ENCODE measurements around the gene ACP1. TPM values are rescaled to one million over a fixed set of nuclear protein-coding genes. Genes with fewer than 3 reads are reported as not detected.

The ACP1 gene
- total and polyA plus RNA-seq, 10 of the 15 experiments (the other 5 are each of a cell fraction or from before 2014, with no cell fraction given) = 120 to 468 (median 175) TPM

DNA sequence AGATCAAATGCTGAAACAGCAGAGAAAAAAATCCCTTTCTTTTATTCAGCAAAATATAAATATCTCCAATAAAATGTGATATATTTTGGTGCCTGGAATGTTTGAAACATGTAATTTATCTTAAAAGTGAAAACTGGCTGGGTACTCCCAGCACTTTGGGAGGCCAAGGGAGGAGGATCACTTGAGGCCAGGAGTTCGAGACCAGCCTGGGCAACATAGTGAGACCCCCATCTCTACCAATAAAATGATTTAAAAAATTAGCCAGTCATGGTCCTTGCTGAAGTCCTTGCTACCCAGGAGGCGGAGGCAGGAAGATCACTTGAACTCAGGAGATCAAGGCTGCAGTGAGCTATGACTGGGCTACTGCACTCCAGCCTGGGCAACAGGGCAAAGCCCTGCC, 9.6 kb upstream of the ACP1 start:
- FAIRE-seq (no peak), ATAC-seq (no peak), DNase-seq (ENCODE audit: low read depth, low spot score) (no peak)
- Histone ChIP-seq H3K9me3 (replicated peaks; ENCODE audit: control insufficient read depth, insufficient read depth, low read length) (peaks cover 6% of the 10 kb centered on the region; the same call in 1 of the 3 replicates), H3K4me2 (ENCODE audit: control insufficient read depth, insufficient read depth) (no peak overlapping the region), H3K79me2 (ENCODE audit: control insufficient read depth, insufficient read depth, low read length) (no peaks in the 10 kb centered on the region), H3K27me3 (replicated peaks in 1 of 2; ENCODE audit: control insufficient read depth in 2 of 2, insufficient read depth in 2 of 2, low read length in 1 of 2) (no peaks in the 10 kb centered on the region), H3K4me1 (ENCODE audit: control insufficient read depth, insufficient read depth, low read length) (no peaks in the 10 kb centered on the region), H3K4me3 (no peak overlapping the region), H3K36me3 (ENCODE audit: control insufficient read depth in 2 of 2, insufficient read depth in 2 of 2, low read length in 1 of 2) (no peaks in the 10 kb centered on the region), H3K27ac (ENCODE audit: control insufficient read depth, insufficient read depth) (no peak overlapping the region), H2AFZ (ENCODE audit: control insufficient read depth, low read depth, low read length) (no peak overlapping the region), H3K9ac (ENCODE audit: control insufficient read depth, insufficient read depth, low read length) (no peak overlapping the region), H4K20me1 (ENCODE audit: control insufficient read depth, insufficient read depth) (no peaks in the 10 kb centered on the region)
- ChIA-PET CTCF (interaction anchor here (1.0 to 1.3 kb wide), 3 partner anchors 8 to 28 kb away, joined by 3 to 9 read pairs (median 5); no protein-coding TSS in a partner anchor), POLR2A (no interaction called here), RAD21 (ENCODE audit: unreplicated experiment) (interaction anchor here (0.9 kb wide), 1 partner anchor 35 kb away, joined by 3 read pairs; no protein-coding TSS in a partner anchor), SMC1A (ENCODE audit: uncharacterized antibody, unreplicated experiment) (no interaction called here)
- TF ChIP-seq, protein P1, sequence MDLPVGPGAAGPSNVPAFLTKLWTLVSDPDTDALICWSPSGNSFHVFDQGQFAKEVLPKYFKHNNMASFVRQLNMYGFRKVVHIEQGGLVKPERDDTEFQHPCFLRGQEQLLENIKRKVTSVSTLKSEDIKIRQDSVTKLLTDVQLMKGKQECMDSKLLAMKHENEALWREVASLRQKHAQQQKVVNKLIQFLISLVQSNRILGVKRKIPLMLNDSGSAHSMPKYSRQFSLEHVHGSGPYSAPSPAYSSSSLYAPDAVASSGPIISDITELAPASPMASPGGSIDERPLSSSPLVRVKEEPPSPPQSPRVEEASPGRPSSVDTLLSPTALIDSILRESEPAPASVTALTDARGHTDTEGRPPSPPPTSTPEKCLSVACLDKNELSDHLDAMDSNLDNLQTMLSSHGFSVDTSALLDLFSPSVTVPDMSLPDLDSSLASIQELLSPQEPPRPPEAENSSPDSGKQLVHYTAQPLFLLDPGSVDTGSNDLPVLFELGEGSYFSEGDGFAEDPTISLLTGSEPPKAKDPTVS (IDR thresholded peaks at IDR 0.05; ENCODE audit: low read depth, low read length) = no peak
- no peak for TF ChIP-seq NRF1 (conservative IDR thresholded peaks at IDR 0.05; ENCODE audit: low read depth, low read length)
- TF ChIP-seq SUPT20H (IDR thresholded peaks at IDR 0.05; ENCODE audit: borderline replicate concordance, control insufficient read depth, low read depth, low read length) = no peak
- no peak for TF ChIP-seq CHD4 (IDR thresholded peaks at IDR 0.05)
- TF ChIP-seq SREBF2 (IDR thresholded peaks at IDR 0.05; ENCODE audit: low read length) = no peak
- no peak for TF ChIP-seq TCF7 (IDR thresholded peaks at IDR 0.05; ENCODE audit: borderline replicate concordance)
- TF ChIP-seq, protein P2, sequence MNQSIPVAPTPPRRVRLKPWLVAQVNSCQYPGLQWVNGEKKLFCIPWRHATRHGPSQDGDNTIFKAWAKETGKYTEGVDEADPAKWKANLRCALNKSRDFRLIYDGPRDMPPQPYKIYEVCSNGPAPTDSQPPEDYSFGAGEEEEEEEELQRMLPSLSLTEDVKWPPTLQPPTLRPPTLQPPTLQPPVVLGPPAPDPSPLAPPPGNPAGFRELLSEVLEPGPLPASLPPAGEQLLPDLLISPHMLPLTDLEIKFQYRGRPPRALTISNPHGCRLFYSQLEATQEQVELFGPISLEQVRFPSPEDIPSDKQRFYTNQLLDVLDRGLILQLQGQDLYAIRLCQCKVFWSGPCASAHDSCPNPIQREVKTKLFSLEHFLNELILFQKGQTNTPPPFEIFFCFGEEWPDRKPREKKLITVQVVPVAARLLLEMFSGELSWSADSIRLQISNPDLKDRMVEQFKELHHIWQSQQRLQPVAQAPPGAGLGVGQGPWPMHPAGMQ (IDR thresholded peaks at IDR 0.05; ENCODE audit: borderline replicate concordance) = no peak
- TF ChIP-seq, protein P3, sequence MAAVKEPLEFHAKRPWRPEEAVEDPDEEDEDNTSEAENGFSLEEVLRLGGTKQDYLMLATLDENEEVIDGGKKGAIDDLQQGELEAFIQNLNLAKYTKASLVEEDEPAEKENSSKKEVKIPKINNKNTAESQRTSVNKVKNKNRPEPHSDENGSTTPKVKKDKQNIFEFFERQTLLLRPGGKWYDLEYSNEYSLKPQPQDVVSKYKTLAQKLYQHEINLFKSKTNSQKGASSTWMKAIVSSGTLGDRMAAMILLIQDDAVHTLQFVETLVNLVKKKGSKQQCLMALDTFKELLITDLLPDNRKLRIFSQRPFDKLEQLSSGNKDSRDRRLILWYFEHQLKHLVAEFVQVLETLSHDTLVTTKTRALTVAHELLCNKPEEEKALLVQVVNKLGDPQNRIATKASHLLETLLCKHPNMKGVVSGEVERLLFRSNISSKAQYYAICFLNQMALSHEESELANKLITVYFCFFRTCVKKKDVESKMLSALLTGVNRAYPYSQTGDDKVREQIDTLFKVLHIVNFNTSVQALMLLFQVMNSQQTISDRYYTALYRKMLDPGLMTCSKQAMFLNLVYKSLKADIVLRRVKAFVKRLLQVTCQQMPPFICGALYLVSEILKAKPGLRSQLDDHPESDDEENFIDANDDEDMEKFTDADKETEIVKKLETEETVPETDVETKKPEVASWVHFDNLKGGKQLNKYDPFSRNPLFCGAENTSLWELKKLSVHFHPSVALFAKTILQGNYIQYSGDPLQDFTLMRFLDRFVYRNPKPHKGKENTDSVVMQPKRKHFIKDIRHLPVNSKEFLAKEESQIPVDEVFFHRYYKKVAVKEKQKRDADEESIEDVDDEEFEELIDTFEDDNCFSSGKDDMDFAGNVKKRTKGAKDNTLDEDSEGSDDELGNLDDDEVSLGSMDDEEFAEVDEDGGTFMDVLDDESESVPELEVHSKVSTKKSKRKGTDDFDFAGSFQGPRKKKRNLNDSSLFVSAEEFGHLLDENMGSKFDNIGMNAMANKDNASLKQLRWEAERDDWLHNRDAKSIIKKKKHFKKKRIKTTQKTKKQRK (IDR thresholded peaks at IDR 0.05; ENCODE audit: low read depth, low read length) = no peak
- no peak for TF ChIP-seq PAX8 (IDR thresholded peaks at IDR 0.05)
- TF ChIP-seq SREBF1 (IDR thresholded peaks at IDR 0.05; ENCODE audit: low read length) = no peak
- no peak for TF ChIP-seq CEBPB (IDR thresholded peaks at IDR 0.05; ENCODE audit: borderline replicate concordance in 1 of 2, low read depth in 2 of 2, low read length in 2 of 2)
- BruUV-seq (replicated peaks) = no TSS peak
- WGBS (ENCODE audit: insufficient coverage, insufficient replicate concordance, low lambda C conversion rate, missing lambda C conversion rate) = 96% methylated on average over 2 of the region's 2 CpGs
- in situ Hi-C loops (cut with MboI) (no loop called here), intact Hi-C loops (cut with micrococcal nuclease; ENCODE audit: unreplicated experiment) (no loop called here)
